SK-N-SH treated with all-trans-retinoic acid at 6 μM for 48 hours (cell line): ENCODE measurements around the gene HRH1.

Source experiments
- ATAC-seq: fragments of 200-7000 bp; cut with Tn5 transposase; 3 replicates; pipeline ENCODE4 v1.9.1; 2020; ENCODE audit warnings: mild to moderate bottlenecking, moderate library complexity
- ARNTL ChIP-seq: fragments of 450-650 bp; formaldehyde crosslinking; IDR thresholded peaks from 2 replicates; pipeline ENCODE4 v1.5.0; 2020; ENCODE audit warnings: low read depth, mild to moderate bottlenecking, moderate library complexity, borderline replicate concordance
- BACH2 ChIP-seq: fragments of 250-450 bp; sonication (Bioruptor Pico); IDR thresholded peaks from 2 replicates; pipeline ENCODE4 v1.9.0; 2021; ENCODE audit warnings: mild to moderate bottlenecking, borderline replicate concordance
- CREB5 ChIP-seq: fragments of 250-450 bp; sonication (Bioruptor Pico); IDR thresholded peaks from 2 replicates; pipeline ENCODE4 v1.5.1; 2020; ENCODE audit warnings: low read depth, mild to moderate bottlenecking, moderate library complexity
- CSDC2 ChIP-seq: fragments of 250-450 bp; sonication (Bioruptor Pico); IDR thresholded peaks from 2 replicates; pipeline ENCODE4 v1.5.0; 2020; ENCODE audit warnings: mild to moderate bottlenecking, moderate library complexity
- CSRNP3 ChIP-seq: fragments of 250-450 bp; sonication (Bioruptor Pico); IDR thresholded peaks from 2 replicates; pipeline ENCODE4 v1.5.1; 2021; ENCODE audit warnings: mild to moderate bottlenecking, moderate library complexity
- ESRRG ChIP-seq: fragments of 250-450 bp; sonication (Bioruptor Pico); IDR thresholded peaks from 2 replicates; pipeline ENCODE4 v1.6.1; 2021; ENCODE audit warnings: mild to moderate bottlenecking
- GLIS3 ChIP-seq: fragments of 250-450 bp; sonication (Bioruptor Pico); IDR thresholded peaks from 2 replicates; pipeline ENCODE4 v1.5.0; 2020; ENCODE audit warnings: mild to moderate bottlenecking, moderate library complexity
- ISL1 ChIP-seq: fragments of 250-450 bp; sonication (Bioruptor Pico); IDR thresholded peaks from 2 replicates; pipeline ENCODE4 v2.1.2; 2022; ENCODE audit warnings: mild to moderate bottlenecking, moderate library complexity
- OSR1 ChIP-seq: fragments of 250-450 bp; sonication (Bioruptor Pico); IDR thresholded peaks from 2 replicates; pipeline ENCODE4 v1.8.0; 2022; ENCODE audit warnings: moderate library complexity, mild to moderate bottlenecking, inconsistent platforms
- PATZ1 ChIP-seq: fragments of 250-450 bp; sonication (Bioruptor Pico); IDR thresholded peaks from 2 replicates; pipeline ENCODE4 v1.8.0; 2020; ENCODE audit warnings: mild to moderate bottlenecking, moderate library complexity, borderline replicate concordance
- POU6F1 ChIP-seq: fragments of 250-450 bp; sonication (Bioruptor Pico); IDR thresholded peaks from 2 replicates; pipeline ENCODE4 v1.8.0; 2021; ENCODE audit warnings: low read depth, mild to moderate bottlenecking, moderate library complexity, borderline replicate concordance
- PPARA ChIP-seq: fragments of 250-450 bp; sonication (Bioruptor Pico); IDR thresholded peaks from 2 replicates; pipeline ENCODE4 v1.5.0; 2020; ENCODE audit warnings: mild to moderate bottlenecking, borderline replicate concordance
- SNAI2 ChIP-seq: fragments of 250-450 bp; sonication (Bioruptor Pico); IDR thresholded peaks from 2 replicates; pipeline ENCODE4 v1.5.0; 2020; ENCODE audit warnings: mild to moderate bottlenecking, moderate library complexity
- TCF4 ChIP-seq: fragments of 250-450 bp; sonication (Bioruptor Pico); IDR thresholded peaks from 2 replicates; pipeline ENCODE4 v1.8.0; 2021; ENCODE audit warnings: mild to moderate bottlenecking, moderate library complexity, borderline replicate concordance
- TOX ChIP-seq: fragments of 250-450 bp; sonication (Bioruptor Pico); IDR thresholded peaks from 2 replicates; pipeline ENCODE4 v1.8.0; 2021; ENCODE audit warnings: mild to moderate bottlenecking, moderate library complexity, borderline replicate concordance
- TSHZ2 ChIP-seq: fragments of 250-450 bp; sonication (Bioruptor Pico); IDR thresholded peaks from 2 replicates; pipeline ENCODE4 v1.5.0; 2020; ENCODE audit warnings: mild to moderate bottlenecking, moderate library complexity
- ZC3H10 ChIP-seq: fragments of 250-450 bp; sonication (Bioruptor Pico); IDR thresholded peaks from 2 replicates; pipeline ENCODE4 v1.5.1; 2021; ENCODE audit warnings: mild to moderate bottlenecking, moderate library complexity
- ZFP3 ChIP-seq: fragments of 250-450 bp; sonication (Bioruptor Pico); IDR thresholded peaks from 2 replicates; pipeline ENCODE4 v1.5.0; 2020; ENCODE audit warnings: mild to moderate bottlenecking, moderate library complexity
- ZNF565 ChIP-seq: fragments of 450-650 bp; formaldehyde crosslinking; conservative IDR thresholded peaks from 2 replicates; pipeline ENCODE4 v1.5.0; 2020; ENCODE audit warnings: low read depth, mild to moderate bottlenecking, moderate library complexity
- ZNF70 ChIP-seq: fragments of 450-650 bp; formaldehyde crosslinking; IDR thresholded peaks from 2 replicates; pipeline ENCODE4 v1.5.0; 2020; ENCODE audit warnings: mild to moderate bottlenecking, moderate library complexity
- ZNF8 ChIP-seq: fragments of 450-650 bp; formaldehyde crosslinking; IDR thresholded peaks from 2 replicates; pipeline ENCODE4 v1.5.0; 2020; ENCODE audit warnings: mild to moderate bottlenecking, moderate library complexity

HRH1 gene

GRCh38 chr3:11201251-11202019 is 47.1 kb downstream of the HRH1 start:
- no peak for TF ChIP-seq POU6F1 (CRISPR knock-in tag)
- peak; percentile 26; the same call in 1 of the 2 replicates for TF ChIP-seq ZFP3
- ATAC-seq, result peak; percentile 59

GRCh38 chr3:11203961-11204360 is 49.7 kb downstream of the HRH1 start:
- no peak for ATAC-seq
- TF ChIP-seq ZNF565, result no peak
- TF ChIP-seq POU6F1 (CRISPR knock-in tag), result no peak
- TF ChIP-seq CREB5, result no peak
- no peak for TF ChIP-seq TOX (CRISPR knock-in tag)
- no peak for TF ChIP-seq ISL1 (CRISPR knock-in tag)
- TF ChIP-seq ESRRG, result no peak
- TF ChIP-seq ZNF8 (CRISPR knock-in tag), result no peak
- TF ChIP-seq ARNTL (CRISPR knock-in tag), result no peak
- TF ChIP-seq OSR1 (CRISPR knock-in tag), result no peak
- TF ChIP-seq GLIS3 (CRISPR knock-in tag), result no peak
- TF ChIP-seq, all 23 proteins: peak for 0

GRCh38 chr3:11204697-11205348 is 50.5 kb downstream of the HRH1 start:
- ATAC-seq, result peak; percentile 36
- TF ChIP-seq CSRNP3, result no peak
- no peak for TF ChIP-seq CREB5
- TF ChIP-seq ISL1 (CRISPR knock-in tag), result no peak
- no peak for TF ChIP-seq BACH2 (CRISPR knock-in tag)
- peak; percentile 74 for TF ChIP-seq ZNF8 (CRISPR knock-in tag)
- TF ChIP-seq TOX (CRISPR knock-in tag), result no peak
- no peak for TF ChIP-seq CSDC2 (CRISPR knock-in tag)
- no peak for TF ChIP-seq ZNF565
- TF ChIP-seq TCF4, result no peak
- TF ChIP-seq PPARA, result no peak
- no peak for TF ChIP-seq POU6F1 (CRISPR knock-in tag)
- TF ChIP-seq ESRRG, result no peak
- no peak for TF ChIP-seq ZNF70 (CRISPR knock-in tag)
- TF ChIP-seq GLIS3 (CRISPR knock-in tag), result no peak
- no peak for TF ChIP-seq OSR1 (CRISPR knock-in tag)
- no peak for TF ChIP-seq TSHZ2 (CRISPR knock-in tag)
- TF ChIP-seq ZFP3, result 0 out of 2 replicates have a peak, but pooled peaks have one; percentile 14
- no peak for TF ChIP-seq PATZ1 (CRISPR knock-in tag)
- peak; percentile 33; the same call in 1 of the 2 replicates for TF ChIP-seq SNAI2 (CRISPR knock-in tag)
- no peak for TF ChIP-seq ARNTL (CRISPR knock-in tag)
- no peak for TF ChIP-seq ZC3H10
